K562 (cell line): ENCODE measurements around the gene C10orf143. TPM values are rescaled to one million over a fixed set of nuclear protein-coding genes. Genes with fewer than 3 reads are reported as not detected.

ENCODE experiments used
- ATAC-seq: fragments of 200-7000 bp; cut with Tn5 transposase; 3 replicates; pipeline ENCODE4 v1.9.1; 2020; ENCODE audit warnings: moderate library complexity
- BruUV-seq: library from RNA; stranded (reverse); fragments of 400-500 nt; replicated peaks from 2 replicates; lab custom pipeline; 2021; lab: Mats Ljungman, UMichigan
- CTCF ChIA-PET: fragments of 300-600 bp; formaldehyde crosslinking; extraction: SDS; loops from one replicate; lab custom pipeline; 2021; ENCODE audit warnings: low intra/inter-chr PET ratio; lab: Yijun Ruan, JAX
- POLR2A ChIA-PET: fragments of 300-600, 350-650 bp; sonication (Branson Sonifier 250); formaldehyde crosslinking; extraction: SDS; loops from one replicate; lab custom pipeline; 2021; ENCODE audit warnings: antibody characterized with exemption, inconsistent platforms; lab: Yijun Ruan, JAX
- DNase-seq, 4 experiments: peaks; one replicate each; pipeline versions ENCODE4 v3.0.0 to v3.0.0-alpha.2; 2011 to 2018; ENCODE audit warnings: low spot score in 3 of 4, mixed read lengths in 3 of 4; ENCODE audit errors: extremely low read depth in 1 of 4
- FAIRE-seq: peaks from 2 replicates; lab custom pipeline; 2011; peaks lifted over from hg19 to GRCh38; lab: Jason Lieb, UNC
- H2AFZ ChIP-seq: 2 replicates; pipeline ENCODE4 v1.6.0; 2011; ENCODE audit warnings: low read depth, low read length, control low read depth, inconsistent platforms
- H3K27ac ChIP-seq: fragments of 200-600 bp; 3 replicates; pipeline ENCODE4 v1.8.0; 2011; ENCODE audit warnings: low read depth, mild to moderate bottlenecking, control low read depth, inconsistent platforms, low read length, moderate library complexity, mixed read lengths; ENCODE audit errors: extremely low read depth
- H3K27me3 ChIP-seq, 2 experiments: fragments of 300-600 bp in 1 of 2; 2 replicates in 1 of 2; 3 replicates in 1 of 2; pipeline versions ENCODE4 v1.6.0 to v1.8.0; 2011; ENCODE audit warnings: inconsistent platforms in 2 of 2, low read length in 2 of 2, mild to moderate bottlenecking in 1 of 2, mixed read lengths in 1 of 2, moderate library complexity in 1 of 2; ENCODE audit not compliant: control insufficient read depth in 2 of 2, insufficient read depth in 2 of 2
- H3K36me3 ChIP-seq: fragments of 300-600 bp; 3 replicates; pipeline ENCODE4 v1.8.0; 2011; ENCODE audit warnings: mild to moderate bottlenecking, low read length, inconsistent platforms; ENCODE audit not compliant: control insufficient read depth, insufficient read depth
- H3K4me1 ChIP-seq, 2 experiments: fragments of 200-600 bp in 1 of 2; replicated peaks in 1 of 2; 2 replicates in 1 of 2; 3 replicates in 1 of 2; pipeline versions ENCODE4 v1.5.1 to v1.8.0; 2011; ENCODE audit warnings: inconsistent platforms in 2 of 2, low read length in 2 of 2, mild to moderate bottlenecking in 1 of 2, mixed read lengths in 1 of 2, moderate library complexity in 1 of 2; ENCODE audit not compliant: control insufficient read depth in 2 of 2, insufficient read depth in 2 of 2
- H3K4me2 ChIP-seq: 2 replicates; pipeline ENCODE4 v1.6.1; 2011; ENCODE audit warnings: low read length, control low read depth, inconsistent platforms, mixed read lengths; ENCODE audit not compliant: insufficient read depth
- H3K4me3 ChIP-seq: fragments of 200-600 bp; sonication (generic), shearing (Covaris generic); 2 replicates; pipeline ENCODE4 v1.5.1; 2016; ENCODE audit warnings: control low read depth, inconsistent platforms
- H3K79me2 ChIP-seq: fragments of 200-600 bp; 3 replicates; pipeline ENCODE4 v1.8.0; 2011; ENCODE audit warnings: low read length, inconsistent platforms; ENCODE audit not compliant: control insufficient read depth, insufficient read depth
- H3K9ac ChIP-seq, 2 experiments: 2 replicates each; pipeline versions ENCODE4 v1.6.0 to v1.6.1; 2011; ENCODE audit warnings: low read depth in 2 of 2, low read length in 2 of 2, control low read depth in 1 of 2, inconsistent platforms in 1 of 2, mild to moderate bottlenecking in 1 of 2, mixed read lengths in 1 of 2; ENCODE audit not compliant: insufficient read depth in 1 of 2
- H3K9me1 ChIP-seq: one replicate; pipeline ENCODE4 v1.6.0; 2011; ENCODE audit warnings: inconsistent platforms, mild to moderate bottlenecking, low read length, moderate library complexity; ENCODE audit not compliant: control insufficient read depth, insufficient read depth
- H3K9me3 ChIP-seq: replicated peaks from 2 replicates; pipeline ENCODE4 v1.5.1; 2011; ENCODE audit warnings: low read depth, low read length, inconsistent platforms; ENCODE audit not compliant: control insufficient read depth, insufficient read depth
- H4K20me1 ChIP-seq: replicated peaks from 2 replicates; pipeline ENCODE4 v1.6.1; 2011; ENCODE audit warnings: low read length, inconsistent platforms, mixed read lengths; ENCODE audit not compliant: control insufficient read depth, insufficient read depth
- E2F5 ChIP-seq: sonication (generic); formaldehyde crosslinking; IDR thresholded peaks from 2 replicates; pipeline ENCODE4 v1.8.0; 2022; ENCODE audit warnings: mild to moderate bottlenecking, missing genetic modification reagents
- ELK3 ChIP-seq: fragments of 450-650 bp; formaldehyde crosslinking; IDR thresholded peaks from 2 replicates; pipeline ENCODE4 v1.4.0; 2020; ENCODE audit warnings: mild to moderate bottlenecking
- GABPA ChIP-seq: fragments of 200-800 bp; sonication (Bioruptor generic); conservative IDR thresholded peaks from 2 replicates; pipeline ENCODE4 v1.6.1; 2016; ENCODE audit warnings: low read depth, missing genetic modification characterization, missing compliant biosample characterization
- HIVEP1 ChIP-seq: fragments of 250-450 bp; sonication (Bioruptor Pico); IDR thresholded peaks from 2 replicates; pipeline ENCODE4 v1.4.0; 2020; ENCODE audit warnings: mild to moderate bottlenecking
- MNT ChIP-seq, 2 experiments: fragments of 450-650 bp; conservative IDR thresholded peaks; 2 replicates each; pipeline ENCODE4 v1.6.1; 2017; ENCODE audit warnings: mild to moderate bottlenecking in 2 of 2, moderate library complexity in 2 of 2
- NR1H2 ChIP-seq: sonication (generic); formaldehyde crosslinking; IDR thresholded peaks from 2 replicates; pipeline ENCODE4 v1.4.0; 2020; ENCODE audit warnings: mild to moderate bottlenecking, missing genetic modification reagents
- NR3C1 ChIP-seq: sonication (generic); formaldehyde crosslinking; IDR thresholded peaks from 2 replicates; pipeline ENCODE4 v1.8.1; 2022; ENCODE audit warnings: missing genetic modification reagents
- PHTF2 ChIP-seq: fragments of 250-450 bp; sonication (Bioruptor Pico); IDR thresholded peaks from 2 replicates; pipeline ENCODE4 v1.5.0; 2021; ENCODE audit warnings: mild to moderate bottlenecking
- PREB ChIP-seq: sonication (generic); formaldehyde crosslinking; IDR thresholded peaks from 2 replicates; pipeline ENCODE4 v1.8.1; 2023; ENCODE audit warnings: mild to moderate bottlenecking, missing genetic modification reagents
- STAT5A ChIP-seq: IDR thresholded peaks from 2 replicates; pipeline ENCODE4 v1.6.1; 2012; ENCODE audit warnings: low read length, inconsistent platforms, borderline replicate concordance
- TAF15 ChIP-seq: fragments of 200-400 bp; formaldehyde crosslinking; IDR thresholded peaks from 2 replicates; pipeline ENCODE4 v1.6.1; 2017; ENCODE audit warnings: mild to moderate bottlenecking, low read depth, low read length, moderate library complexity
- ZC3H8 ChIP-seq: fragments of 450-650 bp; IDR thresholded peaks from 2 replicates; pipeline ENCODE4 v1.6.1; 2017
- ZNF175 ChIP-seq: fragments of 200-800 bp; sonication (Bioruptor generic); IDR thresholded peaks from 2 replicates; pipeline ENCODE4 v1.6.1; 2016; ENCODE audit warnings: low read depth, mild to moderate bottlenecking, missing genetic modification characterization, missing compliant biosample characterization
- ZNF184 ChIP-seq: sonication (generic); formaldehyde crosslinking; IDR thresholded peaks from 2 replicates; pipeline ENCODE4 v1.5.0; 2020; ENCODE audit warnings: missing genetic modification reagents
- ZNF324 ChIP-seq: fragments of 250-450 bp; sonication (Bioruptor Pico); IDR thresholded peaks from 2 replicates; pipeline ENCODE4 v1.4.0; 2020; ENCODE audit warnings: mild to moderate bottlenecking
- ZNF444 ChIP-seq: fragments of 250-450 bp; sonication (Bioruptor Pico); IDR thresholded peaks from 2 replicates; pipeline ENCODE4 v1.4.0; 2020; ENCODE audit warnings: mild to moderate bottlenecking, moderate library complexity
- WGBS: fragments of 100-300 bp; shearing (Covaris generic); methylation state at CpG from one replicate; pipeline ENCODE4 v1.1.6; 2016; ENCODE audit warnings: low coverage, mixed read lengths; ENCODE audit not compliant: insufficient coverage; ENCODE audit errors: missing lambda C conversion rate; 5-methylcytosine and 5-hydroxymethylcytosine counted together
- in situ Hi-C: fragments of 300-500 bp; cut with MboI; formaldehyde crosslinking; loops from 4 replicates; pipeline ENCODE4 v1.15.0; 2018; ENCODE audit warnings: inconsistent platforms, mixed read lengths
- intact Hi-C: fragments of 100-400 bp; cut with micrococcal nuclease; formaldehyde crosslinking; loops from 2 replicates; pipeline ENCODE4 v1.14.2; 2022
- polyA plus RNA-seq, 8 experiments: library from polyadenylated mRNA; depleted of rRNA in 4 of 8; stranded (reverse) in 5 of 8; unstranded in 3 of 8; fragments of >200 nt; fragmentation: Nextera tagmentation in 2 of 8; fragmentation: Illumina TruSeq in 1 of 8; extraction: Ambion mirVana in 2 of 8; extraction: Trizol in 1 of 8; gene quantifications; 2 replicates each; pipeline versions ENCODE4 v1.2.1 to v1.2.3, GENCODE V29; 2011 to 2014; ENCODE audit warnings: inconsistent platforms in 1 of 8, missing spikeins in 1 of 8
- total RNA-seq, 7 experiments: library from RNA; depleted of rRNA in 6 of 7; stranded (reverse); fragments of >200 nt in 6 of 7; fragmentation: Illumina TruSeq in 2 of 7; extraction: Trizol in 2 of 7; gene quantifications; 2 replicates each; pipeline versions ENCODE4 v1.2.1 to v1.2.3, GENCODE V29; 2011 to 2021; ENCODE audit warnings: low replicate concordance in 1 of 7

Gene C10orf143
- total and polyA plus RNA-seq, 9 of the 15 experiments (the other 6 are each of a cell fraction or from before 2014, with no cell fraction given): 0.07 to 0.42 (median 0.25) TPM; not detected in 2

GRCh38 chr10:130137090-130137448, 26.4 kb upstream of the C10orf143 start (continued):
- TF ChIP-seq MNT (conservative IDR thresholded peaks at IDR 0.05): peak; percentile 42 to 48; a peak in 3 of 4 replicates

GRCh38 chr10:130136226-130137089, 25.8 kb upstream of the C10orf143 start, which contains the start of gene GLRX3:
GLRX3 (plus strand) TSS chr10:130136391; CDS start chr10:130136421, 30 bp downstream.
- CTCF ChIA-PET: no interaction called here
- no TSS peak for BruUV-seq
- Histone ChIP-seq H4K20me1 (peaks cover 12% of the 10 kb centered on the region), H3K9ac (peak within 1 kb of the TSS; percentile 82 to 94), H3K4me2 (peak within 1 kb of the TSS; percentile 90), H3K36me3 (peaks cover 24% of the 10 kb centered on the region; the same call in 1 of the 3 replicates), H3K9me3 (no peaks in the 10 kb centered on the region), H3K79me2 (peaks cover 53% of the 10 kb centered on the region), H3K27me3 (no peaks in the 10 kb centered on the region), H3K9me1 (peaks cover 2% of the 10 kb centered on the region), H2AFZ (peak within 1 kb of the TSS; percentile 81), H3K27ac (peak within 1 kb of the TSS; percentile 83), H3K4me1 (peaks cover 8 to 19% of the 10 kb centered on the region in 2 experiments), H3K4me3 (peak within 1 kb of the TSS; percentile 82)
- in situ Hi-C loops: no loop called here
- WGBS: 0% methylated on average over 27 of the region's 96 CpGs
- POLR2A ChIA-PET: interaction anchor here (0.8 to 1.3 kb wide), 5 partner anchors 13 to 30 kb away, joined by 3 read pairs; partner anchors contain the start of gene C10orf143
- ATAC-seq (peak; percentile 88), FAIRE-seq (no peak), DNase-seq (peak; percentile 86 to 90 (median 88))
- intact Hi-C loops: loop anchor here (1.0 kb wide), 1 partner anchor 25 kb away; no protein-coding TSS in a partner anchor
- TF ChIP-seq NR1H2: no peak
- TF ChIP-seq ELK3 (CRISPR knock-in tag): no peak
- TF ChIP-seq ZC3H8: no peak
- TF ChIP-seq E2F5 (CRISPR knock-in tag): no peak
- TF ChIP-seq HIVEP1: no peak
- peak; percentile 56 for TF ChIP-seq GABPA (tag)
- TF ChIP-seq PREB (CRISPR knock-in tag): no peak
- no peak for TF ChIP-seq TAF15
- TF ChIP-seq ZNF175 (CRISPR knock-in tag): no peak
- TF ChIP-seq ZNF324 (CRISPR knock-in tag): no peak
- no peak for TF ChIP-seq PHTF2
- no peak for TF ChIP-seq STAT5A
- TF ChIP-seq ZNF444 (CRISPR knock-in tag): no peak
- TF ChIP-seq NR3C1 (CRISPR knock-in tag): no peak
- TF ChIP-seq ZNF184: no peak
